Type B pancreatic cell (in vitro differentiated cells): ENCODE results near the gene RPLP1. TPM values are rescaled to one million over a fixed set of nuclear protein-coding genes. Genes with fewer than 3 reads are reported as not detected.

Source experiments
- DNase-seq: peaks from one replicate; pipeline ENCODE4 v3.0.0; 2021; ENCODE audit warnings: mixed read lengths; ENCODE audit not compliant: unreplicated experiment; ENCODE audit errors: extremely low spot score
- H3K27ac Mint-ChIP-seq: 2 replicates; pipeline ENCODE4 v1.8.0; 2021; ENCODE audit warnings: mild to moderate bottlenecking, mixed read lengths
- H3K27me3 Mint-ChIP-seq: 2 replicates; pipeline ENCODE4 v1.8.0; 2021; ENCODE audit warnings: mixed read lengths
- H3K36me3 Mint-ChIP-seq: 2 replicates; pipeline ENCODE4 v1.8.0; 2021; ENCODE audit warnings: mixed read lengths
- H3K4me1 Mint-ChIP-seq: one replicate; pipeline ENCODE4 v1.8.0; 2021; ENCODE audit warnings: mixed read lengths; ENCODE audit not compliant: unreplicated experiment
- H3K4me3 Mint-ChIP-seq: 2 replicates; pipeline ENCODE4 v1.8.0; 2021; ENCODE audit warnings: mild to moderate bottlenecking, mixed read lengths
- H3K9me3 Mint-ChIP-seq: 2 replicates; pipeline ENCODE4 v1.8.0; 2021; ENCODE audit warnings: mixed read lengths
- CTCF ChIP-seq: fragments of 200-600 bp; sonication (generic); conservative IDR thresholded peaks from 2 replicates; pipeline ENCODE4 v1.5.0; 2021; ENCODE audit warnings: antibody characterized with exemption, mild to moderate bottlenecking
- total RNA-seq: library from RNA; stranded (reverse); gene quantifications from 2 replicates; pipeline ENCODE4 v1.2.1, GENCODE V29; 2021; ENCODE audit warnings: low replicate concordance

The RPLP1 gene
- total RNA-seq, 1 donor from 2014 or later: 1,694 TPM

- TF ChIP-seq CTCF: no peak
- peaks cover 26% of the 10 kb centered on the region for H3K4me1 Mint-ChIP-seq
- H3K36me3 Mint-ChIP-seq: peaks cover 32% of the 10 kb centered on the region
- H3K27me3 Mint-ChIP-seq: no peaks in the 10 kb centered on the region
- H3K27ac Mint-ChIP-seq: no peak overlapping the region
- DNase-seq: no peak
- peak overlapping the region; percentile 99 for H3K4me3 Mint-ChIP-seq
- H3K9me3 Mint-ChIP-seq: no peaks in the 10 kb centered on the region
Measured at GRCh38 chr15:69450968-69451695, 1.5 kb upstream of the RPLP1 start.

GRCh38 chr15:69451951-69452691, 497 bp upstream of the RPLP1 start:
- H3K4me1 Mint-ChIP-seq: peaks cover 26% of the 10 kb centered on the region
- no peak for DNase-seq
- H3K27ac Mint-ChIP-seq: peak overlapping the region; percentile 94
- peaks cover 31% of the 10 kb centered on the region for H3K36me3 Mint-ChIP-seq
- TF ChIP-seq CTCF: no peak
- H3K4me3 Mint-ChIP-seq: peak overlapping the region; percentile 99
- H3K9me3 Mint-ChIP-seq: no peaks in the 10 kb centered on the region
- H3K27me3 Mint-ChIP-seq: no peaks in the 10 kb centered on the region

- Mint-ChIP-seq H3K4me3 (peak overlapping the region; percentile 99), H3K9me3 (no peaks in the 10 kb centered on the region), H3K36me3 (peaks cover 38% of the 10 kb centered on the region), H3K4me1 (peaks cover 26% of the 10 kb centered on the region), H3K27me3 (no peaks in the 10 kb centered on the region), H3K27ac (peak overlapping the region; percentile 94)
- DNase-seq: no peak
- no peak for TF ChIP-seq CTCF
Measured at GRCh38 chr15:69454953-69455352, 2.3 kb downstream of the RPLP1 start.

- Mint-ChIP-seq H3K4me3 (peak overlapping the region; percentile 20), H3K27ac (no peak overlapping the region), H3K4me1 (peaks cover 26% of the 10 kb centered on the region), H3K36me3 (peaks cover 38% of the 10 kb centered on the region), H3K9me3 (no peaks in the 10 kb centered on the region), H3K27me3 (no peaks in the 10 kb centered on the region)
- no peak for DNase-seq
- TF ChIP-seq CTCF: no peak
Measured at GRCh38 chr15:69456208-69457166, 3.9 kb downstream of the RPLP1 start.
